Measurements from ENCODE around the gene PDZRN3. TPM values are rescaled to one million over a fixed set of nuclear protein-coding genes. Genes with fewer than 3 reads are reported as not detected.

PDZRN3 gene
- total RNA-seq, 6 donors from 2014 or later: 7.0 to 50.3 (median 18.4) TPM

GRCh38 chr3:73513260-73513659 lies 111.5 kb downstream of the PDZRN3 start:
- Histone ChIP-seq H3K4me3 (no peak overlapping the region), H3K4me1 (peaks cover 5 to 11% (median 7%) of the 10 kb centered on the region in 4 donors), H3K27me3 (no peaks in the 10 kb centered on the region), H3K27ac (no peak overlapping the region), H3K9me3 (no peaks in the 10 kb centered on the region), H3K36me3 (no peaks in the 10 kb centered on the region)
- WGBS, 2 donors: 52 to 68% methylated on average over 5 of the region's 5 CpGs
- ATAC-seq (ENCODE audit: low FRiP score in 2 of 2) (no peak), DNase-seq (no peak)
- no peak for TF ChIP-seq POLR2AphosphoS5 (IDR thresholded peaks at IDR 0.05)
- TF ChIP-seq EP300 (IDR thresholded peaks at IDR 0.05): no peak
- no peak for TF ChIP-seq CTCF (IDR thresholded peaks at IDR 0.05)
- no peak for TF ChIP-seq POLR2A (IDR thresholded peaks at IDR 0.05)

- H3K27me3 ChIP-seq: no peaks in the 10 kb centered on the region
- peaks cover 3 to 6% (median 4%) of the 10 kb centered on the region in 4 donors for H3K4me1 ChIP-seq
- no peak overlapping the region for H3K4me3 ChIP-seq
- H3K27ac ChIP-seq: peak overlapping the region in 2 of 4 donors; percentile 12 to 31
- TF ChIP-seq CTCF (IDR thresholded peaks at IDR 0.05) (no peak), POLR2AphosphoS5 (IDR thresholded peaks at IDR 0.05) (no peak), POLR2A (IDR thresholded peaks at IDR 0.05) (no peak), EP300 (IDR thresholded peaks at IDR 0.05) (no peak)
- ATAC-seq (ENCODE audit: low FRiP score in 2 of 2): no peak
- no peak for DNase-seq
- H3K9me3 ChIP-seq: no peaks in the 10 kb centered on the region
- no peaks in the 10 kb centered on the region for H3K36me3 ChIP-seq
- 59 to 65% methylated on average over 21 of the region's 21 CpGs for WGBS, 2 donors
Measured at GRCh38 chr3:73511571-73512525, 112.9 kb downstream of the PDZRN3 start.

GRCh38 chr3:73510784-73511183 lies 114.0 kb downstream of the PDZRN3 start:
- Histone ChIP-seq H3K9me3 (no peaks in the 10 kb centered on the region), H3K4me3 (no peak overlapping the region), H3K4me1 (peaks cover 0 to 6% (median 1%) of the 10 kb centered on the region in 4 donors), H3K27ac (no peak overlapping the region), H3K36me3 (no peaks in the 10 kb centered on the region), H3K27me3 (no peaks in the 10 kb centered on the region)
- 85 to 90% methylated on average over 3 of the region's 3 CpGs for WGBS, 2 donors
- TF ChIP-seq POLR2A (IDR thresholded peaks at IDR 0.05) (no peak), CTCF (IDR thresholded peaks at IDR 0.05) (no peak), POLR2AphosphoS5 (IDR thresholded peaks at IDR 0.05) (no peak), EP300 (IDR thresholded peaks at IDR 0.05) (no peak)
- no peak for ATAC-seq (ENCODE audit: low FRiP score in 2 of 2)
- DNase-seq: no peak

GRCh38 chr3:73510334-73510733 lies 114.4 kb downstream of the PDZRN3 start:
- H3K4me3 ChIP-seq: no peak overlapping the region
- DNase-seq: no peak
- H3K27ac ChIP-seq: peak overlapping the region in 1 of 4 donors; percentile 48
- peaks cover 0 to 6% (median 1%) of the 10 kb centered on the region in 4 donors for H3K4me1 ChIP-seq
- TF ChIP-seq POLR2A (IDR thresholded peaks at IDR 0.05): no peak
- no peak for TF ChIP-seq POLR2AphosphoS5 (IDR thresholded peaks at IDR 0.05)
- no peak for TF ChIP-seq EP300 (IDR thresholded peaks at IDR 0.05)
- no peak for TF ChIP-seq CTCF (IDR thresholded peaks at IDR 0.05)
- ATAC-seq (ENCODE audit: low FRiP score in 2 of 2): no peak
- WGBS, 2 donors: 88 to 94% methylated on average over 4 of the region's 4 CpGs
- H3K27me3 ChIP-seq: no peaks in the 10 kb centered on the region
- no peaks in the 10 kb centered on the region for H3K36me3 ChIP-seq
- H3K9me3 ChIP-seq: no peaks in the 10 kb centered on the region
